ENCODE results near the gene FBLIM1. TPM values are rescaled to one million over a fixed set of nuclear protein-coding genes. Genes with fewer than 3 reads are reported as not detected.

Gene FBLIM1
- total RNA-seq, 4 donors from 2014 or later: 50.3 to 502 (median 337) TPM

DNA sequence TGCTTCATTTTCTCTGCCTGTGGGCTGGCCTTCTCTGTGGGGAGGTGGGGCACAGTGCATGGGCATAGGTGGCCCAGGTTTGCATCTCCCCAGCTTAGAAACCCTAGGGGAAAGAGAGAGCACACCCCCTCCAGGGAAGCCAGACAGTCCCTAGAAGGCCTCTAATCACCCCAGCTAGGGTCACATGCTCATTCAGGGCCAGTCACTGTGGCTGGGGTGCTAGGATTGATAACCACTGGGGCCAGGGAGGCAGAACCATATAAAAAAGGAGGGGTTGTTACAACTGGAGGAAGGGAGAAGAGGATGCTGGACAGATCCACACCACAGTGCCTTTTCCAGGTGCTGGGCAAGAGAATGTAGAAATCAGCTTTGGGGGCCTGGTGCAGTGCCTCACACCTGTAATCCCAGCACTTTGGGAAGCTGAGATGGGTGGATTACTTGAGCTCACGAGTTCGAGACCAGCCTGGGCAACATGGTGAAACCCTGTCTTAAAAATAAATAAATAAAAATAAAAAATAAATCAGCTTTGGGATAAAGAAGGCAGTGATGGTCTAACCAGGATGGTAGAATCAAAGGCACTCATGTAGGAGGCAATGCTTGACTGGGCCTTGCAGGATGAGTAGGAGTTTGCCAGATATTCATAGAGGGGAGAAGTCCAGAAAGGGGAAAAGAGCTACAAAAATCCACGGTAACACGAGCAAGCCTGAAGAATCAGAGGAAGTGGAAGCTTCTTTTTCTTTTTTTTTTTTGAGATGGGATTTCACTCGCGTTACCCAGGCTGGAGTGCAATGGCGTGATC is 19.5 kb downstream of the FBLIM1 start:
- Histone ChIP-seq H3K4me3 (no peak overlapping the region), H3K9me3 (no peaks in the 10 kb centered on the region), H3K36me3 (peaks cover 0 to 70% (median 0%) of the 10 kb centered on the region in 3 donors), H3K4me1 (peaks cover 0 to 27% (median 2%) of the 10 kb centered on the region in 4 donors), H3K27me3 (no peaks in the 10 kb centered on the region), H3K27ac (peak overlapping the region in 1 of 4 donors; percentile 84)
- DNase-seq: no peak
- no peak for TF ChIP-seq POLR2A (IDR thresholded peaks at IDR 0.05)
- TF ChIP-seq, protein P1, sequence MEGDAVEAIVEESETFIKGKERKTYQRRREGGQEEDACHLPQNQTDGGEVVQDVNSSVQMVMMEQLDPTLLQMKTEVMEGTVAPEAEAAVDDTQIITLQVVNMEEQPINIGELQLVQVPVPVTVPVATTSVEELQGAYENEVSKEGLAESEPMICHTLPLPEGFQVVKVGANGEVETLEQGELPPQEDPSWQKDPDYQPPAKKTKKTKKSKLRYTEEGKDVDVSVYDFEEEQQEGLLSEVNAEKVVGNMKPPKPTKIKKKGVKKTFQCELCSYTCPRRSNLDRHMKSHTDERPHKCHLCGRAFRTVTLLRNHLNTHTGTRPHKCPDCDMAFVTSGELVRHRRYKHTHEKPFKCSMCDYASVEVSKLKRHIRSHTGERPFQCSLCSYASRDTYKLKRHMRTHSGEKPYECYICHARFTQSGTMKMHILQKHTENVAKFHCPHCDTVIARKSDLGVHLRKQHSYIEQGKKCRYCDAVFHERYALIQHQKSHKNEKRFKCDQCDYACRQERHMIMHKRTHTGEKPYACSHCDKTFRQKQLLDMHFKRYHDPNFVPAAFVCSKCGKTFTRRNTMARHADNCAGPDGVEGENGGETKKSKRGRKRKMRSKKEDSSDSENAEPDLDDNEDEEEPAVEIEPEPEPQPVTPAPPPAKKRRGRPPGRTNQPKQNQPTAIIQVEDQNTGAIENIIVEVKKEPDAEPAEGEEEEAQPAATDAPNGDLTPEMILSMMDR (IDR thresholded peaks at IDR 0.05): no peak

DNA sequence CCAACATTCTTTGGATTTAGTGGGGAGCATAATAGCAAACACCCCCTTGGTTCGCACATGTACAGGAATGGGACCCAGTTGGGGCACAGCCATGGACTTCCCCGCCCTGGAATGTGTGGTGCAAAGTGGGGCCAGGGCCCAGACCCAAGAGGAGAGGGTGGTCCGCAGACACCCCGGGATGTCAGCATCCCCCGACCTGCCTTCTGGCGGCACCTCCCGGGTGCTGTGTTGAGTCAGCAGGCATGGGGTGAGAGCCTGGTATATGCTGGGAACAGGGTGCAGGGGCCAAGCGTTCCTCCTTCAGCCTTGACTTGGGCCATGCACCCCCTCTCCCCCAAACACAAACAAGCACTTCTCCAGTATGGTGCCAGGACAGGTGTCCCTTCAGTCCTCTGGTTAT is 27.1 kb downstream of the FBLIM1 start:
- DNase-seq: no peak
- no peak overlapping the region for H3K27ac ChIP-seq

DNA sequence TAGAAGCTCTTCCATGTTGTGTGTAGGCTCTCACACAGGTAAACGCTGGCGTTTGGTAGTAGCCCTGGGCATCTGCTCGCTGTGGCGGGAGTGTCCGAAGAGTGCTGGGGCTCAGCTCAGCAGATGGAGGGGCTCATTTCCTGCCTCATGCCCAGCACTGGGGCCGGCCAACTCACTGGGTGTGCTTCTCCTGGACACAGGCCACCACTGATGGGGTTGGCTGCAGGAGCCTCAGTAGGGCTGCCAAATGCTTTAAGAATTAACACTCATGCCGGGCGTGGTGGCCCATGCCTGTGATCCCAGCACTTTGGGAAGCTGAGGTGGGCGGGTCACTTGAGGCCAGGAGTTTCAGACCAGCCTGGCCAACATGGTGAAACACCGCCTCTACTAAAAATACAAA is 28.0 kb downstream of the FBLIM1 start:
- Histone ChIP-seq H3K9me3 (no peaks in the 10 kb centered on the region), H3K27me3 (no peaks in the 10 kb centered on the region), H3K4me3 (no peak overlapping the region), H3K4me1 (peaks cover 0 to 4% (median 0%) of the 10 kb centered on the region in 4 donors), H3K36me3 (peaks cover 0 to 44% (median 0%) of the 10 kb centered on the region in 3 donors), H3K27ac (no peak overlapping the region)
- TF ChIP-seq, protein P1 (IDR thresholded peaks at IDR 0.05): no peak
- peak in 1 of 2 donors; percentile 15 for TF ChIP-seq POLR2A (IDR thresholded peaks at IDR 0.05)
- peak in 1 of 3 donors; percentile 54 for DNase-seq

More for the DNA sequence above, 27.1 kb downstream of the FBLIM1 start:
- H3K9me3 ChIP-seq: no peaks in the 10 kb centered on the region
- no peaks in the 10 kb centered on the region for H3K27me3 ChIP-seq
- peaks cover 0 to 11% (median 0%) of the 10 kb centered on the region in 4 donors for H3K4me1 ChIP-seq
- H3K4me3 ChIP-seq: no peak overlapping the region
- H3K36me3 ChIP-seq: peaks cover 0 to 44% (median 0%) of the 10 kb centered on the region in 3 donors
- TF ChIP-seq POLR2A (IDR thresholded peaks at IDR 0.05): no peak
- TF ChIP-seq, protein P1 (IDR thresholded peaks at IDR 0.05): no peak

DNA sequence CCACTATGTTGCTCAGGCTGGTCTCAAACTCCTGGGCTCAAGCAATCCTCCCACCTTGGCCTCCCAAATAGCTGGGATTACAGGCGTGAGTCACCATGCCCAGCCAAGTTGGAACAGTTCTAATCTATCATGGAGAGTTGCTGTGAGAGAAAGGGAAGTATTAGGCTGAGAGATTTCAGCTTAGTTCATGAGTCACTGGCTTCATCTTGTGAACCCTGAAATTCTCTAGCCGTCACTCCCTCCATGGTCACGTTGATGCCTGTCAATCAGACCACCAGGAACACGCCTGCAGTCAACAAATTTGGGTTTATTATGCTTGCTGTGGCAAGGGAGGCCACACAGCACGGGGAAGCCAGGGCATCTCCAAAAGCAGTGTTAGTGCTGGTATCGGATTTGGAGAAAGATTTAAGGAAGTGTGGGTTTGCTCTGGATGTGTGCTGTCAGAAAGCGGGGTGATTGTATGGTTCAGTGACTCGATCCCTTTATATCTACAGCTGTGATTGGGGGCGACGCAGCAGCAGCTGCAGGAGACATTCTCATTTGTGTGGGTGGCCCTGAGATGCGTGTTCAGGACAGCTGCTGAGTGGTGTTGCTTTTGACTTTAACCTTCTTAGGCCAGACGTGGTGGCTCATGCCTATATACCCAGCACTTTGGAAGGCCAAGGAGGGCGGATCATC is 30.2 kb downstream of the FBLIM1 start:
- peaks cover 0 to 15% (median 0%) of the 10 kb centered on the region in 4 donors for H3K4me1 ChIP-seq
- no peaks in the 10 kb centered on the region for H3K9me3 ChIP-seq
- no peak for DNase-seq
- no peaks in the 10 kb centered on the region for H3K27me3 ChIP-seq
- no peak overlapping the region for H3K4me3 ChIP-seq
- peaks cover 0 to 25% (median 0%) of the 10 kb centered on the region in 3 donors for H3K36me3 ChIP-seq
- peak overlapping the region in 2 of 4 donors; percentile 26 to 36 for H3K27ac ChIP-seq
- no peak for TF ChIP-seq POLR2A (IDR thresholded peaks at IDR 0.05)
- TF ChIP-seq, protein P1 (IDR thresholded peaks at IDR 0.05): no peak

DNA sequence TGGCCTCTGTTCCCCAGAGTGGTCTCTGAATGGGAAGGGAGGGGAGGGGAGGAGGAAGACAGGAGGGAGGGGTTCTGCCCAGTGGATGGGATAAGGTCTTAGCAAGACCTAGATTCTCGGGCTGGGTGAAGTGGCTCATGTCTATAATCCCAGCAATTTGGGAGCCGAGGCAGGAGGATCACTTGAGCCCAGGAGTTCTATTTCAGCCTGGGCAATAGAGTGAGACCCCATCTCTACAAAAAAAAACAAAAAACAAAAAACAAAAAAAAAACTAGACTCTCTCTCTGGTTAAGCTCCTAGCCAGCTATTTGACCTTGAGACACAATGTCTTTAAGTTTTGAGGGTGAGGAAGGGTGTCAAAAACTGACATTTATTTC is 37.5 kb downstream of the FBLIM1 start:
- DNase-seq: no peak
- Histone ChIP-seq H3K27me3 (no peaks in the 10 kb centered on the region), H3K27ac (peak overlapping the region in 3 of 4 donors; percentile 69 to 93 (median 79)), H3K4me1 (peaks cover 0 to 58% (median 2%) of the 10 kb centered on the region in 4 donors), H3K36me3 (no peaks in the 10 kb centered on the region), H3K4me3 (no peak overlapping the region), H3K9me3 (no peaks in the 10 kb centered on the region)
- no peak for TF ChIP-seq POLR2A (IDR thresholded peaks at IDR 0.05)
- TF ChIP-seq, protein P1 (IDR thresholded peaks at IDR 0.05): no peak

All from Peyer's patch (tissue), 4 donors.